ENCODE results near the gene ASB2. TPM values are rescaled to one million over a fixed set of nuclear protein-coding genes. Genes with fewer than 3 reads are reported as not detected.

The ASB2 gene
- total and polyA plus RNA-seq, 2 donors (not counting 1 experiment from before 2014, with no cell fraction given) = 0.99 to 1.5 TPM

DNA sequence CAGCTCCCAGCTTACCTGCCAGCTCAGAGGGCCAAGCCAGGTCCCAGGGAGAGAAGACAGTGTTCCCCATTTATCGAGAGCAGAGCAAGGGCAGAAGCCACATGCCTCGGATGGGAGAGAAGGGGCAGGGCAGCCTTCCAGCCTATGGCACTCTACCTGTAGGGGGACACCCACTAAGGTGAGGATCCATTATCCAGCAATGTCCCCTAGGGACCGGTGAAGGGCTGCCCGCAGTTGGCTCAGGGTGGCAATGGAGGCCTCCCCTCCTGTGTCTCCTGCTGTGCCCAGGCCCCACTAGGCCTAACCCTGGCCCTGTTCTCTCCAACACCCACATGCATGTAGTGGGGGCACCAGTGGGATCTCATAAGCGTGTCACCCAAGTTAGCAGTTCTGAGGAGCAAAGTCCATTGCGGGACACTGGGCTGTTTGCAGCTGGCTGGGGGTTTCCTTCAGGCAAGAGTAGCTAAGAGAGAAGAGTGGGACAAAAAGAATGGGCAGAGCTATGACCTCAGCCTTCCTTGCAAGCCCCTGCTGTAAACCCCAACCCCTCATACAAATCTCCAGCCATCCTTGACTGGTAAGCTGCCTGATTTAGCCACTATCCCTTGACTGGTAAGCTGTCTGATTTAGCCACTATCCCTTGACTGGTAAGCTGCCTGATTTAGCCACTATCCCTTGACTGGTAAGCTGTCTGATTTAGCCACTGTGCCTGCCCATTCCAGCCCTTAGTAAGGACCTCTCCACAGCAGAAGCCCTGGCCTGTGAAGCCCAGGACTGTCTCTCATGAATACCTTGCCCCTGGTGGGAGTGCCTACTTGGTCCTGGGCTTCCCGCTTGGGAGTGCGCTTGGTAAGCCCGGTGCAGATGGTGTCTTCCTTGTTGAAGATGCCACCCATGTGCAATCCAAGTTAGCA, 5.2 kb upstream of the ASB2 start:
- no peak overlapping the region for H2AFZ ChIP-seq (ENCODE audit: low read length)
- H3K9ac ChIP-seq (ENCODE audit: insufficient read depth, low read length) = no peak overlapping the region
- H3K27ac ChIP-seq (ENCODE audit: insufficient read depth, low read length) = no peak overlapping the region
- peaks cover 4% of the 10 kb centered on the region for H3K4me1 ChIP-seq (ENCODE audit: control insufficient read depth, extremely low read depth, insufficient read depth, low read length)
- TF ChIP-seq CTCF (conservative IDR thresholded peaks at IDR 0.05 in 1 of 2, IDR thresholded peaks at IDR 0.05 in 1 of 2; ENCODE audit: low read depth in 1 of 2, low read length in 2 of 2) (no peak), EZH2 (IDR thresholded peaks at IDR 0.05; ENCODE audit: low read length, missing control alignments) (no peak)
- no peak overlapping the region for H3K4me2 ChIP-seq (ENCODE audit: extremely low read depth, insufficient read depth, low read length)
- H3K79me2 ChIP-seq (ENCODE audit: control insufficient read depth, insufficient read depth, low read length) = no peaks in the 10 kb centered on the region
- no peaks in the 10 kb centered on the region for H4K20me1 ChIP-seq (ENCODE audit: control insufficient read depth, extremely low read depth, insufficient read depth, low read length)
- DNase-seq (ENCODE audit: low read depth in 2 of 2) = no peak
- H3K4me3 ChIP-seq (replicated peaks in 1 of 4; ENCODE audit: control extremely low read depth in 1 of 4, insufficient read depth in 1 of 4, low read depth in 3 of 4, low read length in 4 of 4) = no peak overlapping the region
- H3K36me3 ChIP-seq (ENCODE audit: control insufficient read depth, insufficient read depth, low read length) = no peaks in the 10 kb centered on the region
- H3K9me3 ChIP-seq (ENCODE audit: control insufficient read depth, insufficient read depth, low read depth, low read length) = no peaks in the 10 kb centered on the region
- no peaks in the 10 kb centered on the region for H3K27me3 ChIP-seq (ENCODE audit: control insufficient read depth, insufficient read depth, low read length)

- TF ChIP-seq EZH2 (IDR thresholded peaks at IDR 0.05; ENCODE audit: low read length, missing control alignments) (no peak), CTCF (conservative IDR thresholded peaks at IDR 0.05 in 1 of 2, IDR thresholded peaks at IDR 0.05 in 1 of 2; ENCODE audit: low read depth in 1 of 2, low read length in 2 of 2) (no peak)
- Histone ChIP-seq H3K27ac (ENCODE audit: insufficient read depth, low read length) (no peak overlapping the region), H4K20me1 (ENCODE audit: control insufficient read depth, extremely low read depth, insufficient read depth, low read length) (no peaks in the 10 kb centered on the region), H3K4me2 (ENCODE audit: extremely low read depth, insufficient read depth, low read length) (no peak overlapping the region), H3K9ac (ENCODE audit: insufficient read depth, low read length) (no peak overlapping the region), H2AFZ (ENCODE audit: low read length) (no peak overlapping the region), H3K4me3 (replicated peaks in 1 of 4; ENCODE audit: control extremely low read depth in 1 of 4, insufficient read depth in 1 of 4, low read depth in 3 of 4, low read length in 4 of 4) (no peak overlapping the region), H3K79me2 (ENCODE audit: control insufficient read depth, insufficient read depth, low read length) (no peaks in the 10 kb centered on the region), H3K36me3 (ENCODE audit: control insufficient read depth, insufficient read depth, low read length) (no peaks in the 10 kb centered on the region), H3K9me3 (ENCODE audit: control insufficient read depth, insufficient read depth, low read depth, low read length) (no peaks in the 10 kb centered on the region), H3K27me3 (ENCODE audit: control insufficient read depth, insufficient read depth, low read length) (no peaks in the 10 kb centered on the region), H3K4me1 (ENCODE audit: control insufficient read depth, extremely low read depth, insufficient read depth, low read length) (peaks cover 4% of the 10 kb centered on the region)
- peak; percentile 26 to 76 for DNase-seq (ENCODE audit: low read depth in 2 of 2)
Observed at GRCh38 chr14:93980456-93981201, 4.3 kb upstream of the ASB2 start.

DNA sequence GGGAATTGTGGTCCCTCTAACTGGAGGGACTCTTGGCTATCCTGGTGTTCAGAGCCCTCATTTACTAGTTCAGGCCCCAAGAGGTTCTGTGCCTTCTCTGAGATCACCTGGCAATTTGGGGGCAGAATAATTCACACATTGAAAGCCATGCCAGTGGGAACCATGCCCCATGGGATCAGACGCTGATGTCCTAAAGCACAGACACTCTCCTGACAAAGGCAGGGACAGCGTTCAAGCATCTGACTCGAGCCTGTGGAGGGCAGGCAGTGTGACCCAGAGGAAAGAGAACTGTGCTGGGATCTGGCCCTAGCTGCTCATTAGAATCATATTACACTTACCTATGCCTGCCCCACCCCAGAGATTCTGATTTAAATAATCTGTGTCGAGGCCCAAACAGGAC, 2.4 kb upstream of the ASB2 start:
- no peak for DNase-seq (ENCODE audit: low read depth in 2 of 2)
- Histone ChIP-seq H3K79me2 (ENCODE audit: control insufficient read depth, insufficient read depth, low read length) (no peaks in the 10 kb centered on the region), H3K4me3 (replicated peaks in 1 of 4; ENCODE audit: control extremely low read depth in 1 of 4, insufficient read depth in 1 of 4, low read depth in 3 of 4, low read length in 4 of 4) (no peak overlapping the region), H3K27me3 (ENCODE audit: control insufficient read depth, insufficient read depth, low read length) (no peaks in the 10 kb centered on the region), H3K9me3 (ENCODE audit: control insufficient read depth, insufficient read depth, low read depth, low read length) (no peaks in the 10 kb centered on the region), H4K20me1 (ENCODE audit: control insufficient read depth, extremely low read depth, insufficient read depth, low read length) (no peaks in the 10 kb centered on the region), H3K4me1 (ENCODE audit: control insufficient read depth, extremely low read depth, insufficient read depth, low read length) (no peaks in the 10 kb centered on the region), H3K36me3 (ENCODE audit: control insufficient read depth, insufficient read depth, low read length) (no peaks in the 10 kb centered on the region), H3K4me2 (ENCODE audit: extremely low read depth, insufficient read depth, low read length) (no peak overlapping the region), H3K27ac (ENCODE audit: insufficient read depth, low read length) (no peak overlapping the region), H2AFZ (ENCODE audit: low read length) (no peak overlapping the region), H3K9ac (ENCODE audit: insufficient read depth, low read length) (no peak overlapping the region)
- TF ChIP-seq CTCF (conservative IDR thresholded peaks at IDR 0.05 in 1 of 2, IDR thresholded peaks at IDR 0.05 in 1 of 2; ENCODE audit: low read depth in 1 of 2, low read length in 2 of 2) (no peak), EZH2 (IDR thresholded peaks at IDR 0.05; ENCODE audit: low read length, missing control alignments) (no peak)
